GM19351 (cell line): Measurements from ENCODE around the gene ATP6V0D1.

ENCODE experiments used
- ATAC-seq: cut with Tn5 transposase; IDR thresholded peaks from one replicate; pipeline ENCODE4 v1.9.1; 2021; ENCODE audit warnings: mild to moderate bottlenecking, moderate library complexity; ENCODE audit not compliant: unreplicated experiment

The ATP6V0D1 gene

GRCh38 chr16:67463691-67464090, 17.3 kb downstream of the ATP6V0D1 start:
- ATAC-seq = no peak

- no peak for ATAC-seq
These were observed 17.9 kb downstream of the ATP6V0D1 start for GRCh38 chr16:67463059-67463458.

- no peak for ATAC-seq
These were observed 18.7 kb downstream of the ATP6V0D1 start for GRCh38 chr16:67462279-67462655.

GRCh38 chr16:67461600-67462278, 19.2 kb downstream of the ATP6V0D1 start:
- ATAC-seq = no peak

GRCh38 chr16:67460961-67461360, 20.0 kb downstream of the ATP6V0D1 start:
- no peak for ATAC-seq

GRCh38 chr16:67460168-67460567, 20.8 kb downstream of the ATP6V0D1 start:
- ATAC-seq = no peak

GRCh38 chr16:67459861-67460150, 21.2 kb downstream of the ATP6V0D1 start:
- ATAC-seq = no peak

GRCh38 chr16:67459066-67459860, 21.7 kb downstream of the ATP6V0D1 start:
- no peak for ATAC-seq

- ATAC-seq = no peak
These were observed 22.8 kb downstream of the ATP6V0D1 start for GRCh38 chr16:67458121-67458641.

GRCh38 chr16:67457611-67458010, 23.3 kb downstream of the ATP6V0D1 start:
- ATAC-seq = no peak

- ATAC-seq = no peak
These were observed 24.4 kb downstream of the ATP6V0D1 start for GRCh38 chr16:67456391-67457081.

- ATAC-seq = no peak
These were observed 26.1 kb downstream of the ATP6V0D1 start for GRCh38 chr16:67454852-67455251.

GRCh38 chr16:67454104-67454503, 26.9 kb downstream of the ATP6V0D1 start:
- ATAC-seq = no peak

GRCh38 chr16:67451704-67452435, 29.1 kb downstream of the ATP6V0D1 start:
- ATAC-seq = no peak

- no peak for ATAC-seq
These were observed 29.8 kb downstream of the ATP6V0D1 start for GRCh38 chr16:67451061-67451703.

- ATAC-seq = no peak
These were observed 31.2 kb downstream of the ATP6V0D1 start for GRCh38 chr16:67449739-67450138.

- no peak for ATAC-seq
These were observed 31.6 kb downstream of the ATP6V0D1 start for GRCh38 chr16:67449336-67449735.

GRCh38 chr16:67448580-67448979, 32.4 kb downstream of the ATP6V0D1 start:
- ATAC-seq = no peak

GRCh38 chr16:67447508-67448076, 33.4 kb downstream of the ATP6V0D1 start:
- ATAC-seq = no peak

- ATAC-seq = no peak
These were observed 33.9 kb downstream of the ATP6V0D1 start for GRCh38 chr16:67446968-67447507.
